MM.1S (cell line): ENCODE measurements around the gene NPFFR1.
"Not testable (repeated sequence)": the region's sequence is repeated elsewhere in the genome, so short reads cannot be mapped to it uniquely, and the experiment has no call there.

Experiments
- CTCF ChIP-seq: fragments of 300-600 bp; sonication (generic); IDR thresholded peaks from 2 replicates; pipeline ENCODE4 v1.5.1; 2016; ENCODE audit warnings: antibody characterized with exemption, low read length, mixed read lengths
- EZH2phosphoT487 ChIP-seq: fragments of 300-600 bp; sonication (generic); IDR thresholded peaks from 2 replicates; pipeline ENCODE4 v1.6.1; 2018; ENCODE audit warnings: antibody characterized with exemption, low read length

GRCh38 chr10:70237958-70238536 is 45.8 kb downstream of the NPFFR1 start:
- TF ChIP-seq EZH2phosphoT487, CTCF: not testable (repeated sequence)
